ENCODE measurements around the gene LRRC8C.

GRCh38 chr1:89690595-89690994 lies 57.7 kb downstream of the LRRC8C start:
- TF ChIP-seq CREB1 (IDR thresholded peaks at IDR 0.05) (no peak), MAFK (IDR thresholded peaks at IDR 0.05; ENCODE audit: low read depth, low read length) (no peak), CTCF (IDR thresholded peaks at IDR 0.05; ENCODE audit: control extremely low read depth in 1 of 3, insufficient read depth in 1 of 3, low read depth in 1 of 3, low read length in 3 of 3) (no peak), EGR1 (IDR thresholded peaks at IDR 0.05; ENCODE audit: borderline replicate concordance, low read depth, low read length) (no peak), JUND (IDR thresholded peaks at IDR 0.05; ENCODE audit: low read length) (no peak), BACH1 (IDR thresholded peaks at IDR 0.05; ENCODE audit: low read length) (no peak), RXRA (IDR thresholded peaks at IDR 0.05; ENCODE audit: insufficient read depth, low read depth, low read length) (no peak), SP1 (IDR thresholded peaks at IDR 0.05; ENCODE audit: low read depth, low read length) (no peak), YY1 (IDR thresholded peaks at IDR 0.05; ENCODE audit: low read depth, low read length) (no peak), KDM5A (IDR thresholded peaks at IDR 0.05; ENCODE audit: low read length) (no peak)
- TF ChIP-seq, protein P1, sequence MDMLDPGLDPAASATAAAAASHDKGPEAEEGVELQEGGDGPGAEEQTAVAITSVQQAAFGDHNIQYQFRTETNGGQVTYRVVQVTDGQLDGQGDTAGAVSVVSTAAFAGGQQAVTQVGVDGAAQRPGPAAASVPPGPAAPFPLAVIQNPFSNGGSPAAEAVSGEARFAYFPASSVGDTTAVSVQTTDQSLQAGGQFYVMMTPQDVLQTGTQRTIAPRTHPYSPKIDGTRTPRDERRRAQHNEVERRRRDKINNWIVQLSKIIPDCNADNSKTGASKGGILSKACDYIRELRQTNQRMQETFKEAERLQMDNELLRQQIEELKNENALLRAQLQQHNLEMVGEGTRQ (IDR thresholded peaks at IDR 0.05; ENCODE audit: low read length), result no peak
- TF ChIP-seq, protein P2, sequence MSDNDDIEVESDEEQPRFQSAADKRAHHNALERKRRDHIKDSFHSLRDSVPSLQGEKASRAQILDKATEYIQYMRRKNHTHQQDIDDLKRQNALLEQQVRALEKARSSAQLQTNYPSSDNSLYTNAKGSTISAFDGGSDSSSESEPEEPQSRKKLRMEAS (IDR thresholded peaks at IDR 0.05), result no peak
- TF ChIP-seq, protein P3, sequence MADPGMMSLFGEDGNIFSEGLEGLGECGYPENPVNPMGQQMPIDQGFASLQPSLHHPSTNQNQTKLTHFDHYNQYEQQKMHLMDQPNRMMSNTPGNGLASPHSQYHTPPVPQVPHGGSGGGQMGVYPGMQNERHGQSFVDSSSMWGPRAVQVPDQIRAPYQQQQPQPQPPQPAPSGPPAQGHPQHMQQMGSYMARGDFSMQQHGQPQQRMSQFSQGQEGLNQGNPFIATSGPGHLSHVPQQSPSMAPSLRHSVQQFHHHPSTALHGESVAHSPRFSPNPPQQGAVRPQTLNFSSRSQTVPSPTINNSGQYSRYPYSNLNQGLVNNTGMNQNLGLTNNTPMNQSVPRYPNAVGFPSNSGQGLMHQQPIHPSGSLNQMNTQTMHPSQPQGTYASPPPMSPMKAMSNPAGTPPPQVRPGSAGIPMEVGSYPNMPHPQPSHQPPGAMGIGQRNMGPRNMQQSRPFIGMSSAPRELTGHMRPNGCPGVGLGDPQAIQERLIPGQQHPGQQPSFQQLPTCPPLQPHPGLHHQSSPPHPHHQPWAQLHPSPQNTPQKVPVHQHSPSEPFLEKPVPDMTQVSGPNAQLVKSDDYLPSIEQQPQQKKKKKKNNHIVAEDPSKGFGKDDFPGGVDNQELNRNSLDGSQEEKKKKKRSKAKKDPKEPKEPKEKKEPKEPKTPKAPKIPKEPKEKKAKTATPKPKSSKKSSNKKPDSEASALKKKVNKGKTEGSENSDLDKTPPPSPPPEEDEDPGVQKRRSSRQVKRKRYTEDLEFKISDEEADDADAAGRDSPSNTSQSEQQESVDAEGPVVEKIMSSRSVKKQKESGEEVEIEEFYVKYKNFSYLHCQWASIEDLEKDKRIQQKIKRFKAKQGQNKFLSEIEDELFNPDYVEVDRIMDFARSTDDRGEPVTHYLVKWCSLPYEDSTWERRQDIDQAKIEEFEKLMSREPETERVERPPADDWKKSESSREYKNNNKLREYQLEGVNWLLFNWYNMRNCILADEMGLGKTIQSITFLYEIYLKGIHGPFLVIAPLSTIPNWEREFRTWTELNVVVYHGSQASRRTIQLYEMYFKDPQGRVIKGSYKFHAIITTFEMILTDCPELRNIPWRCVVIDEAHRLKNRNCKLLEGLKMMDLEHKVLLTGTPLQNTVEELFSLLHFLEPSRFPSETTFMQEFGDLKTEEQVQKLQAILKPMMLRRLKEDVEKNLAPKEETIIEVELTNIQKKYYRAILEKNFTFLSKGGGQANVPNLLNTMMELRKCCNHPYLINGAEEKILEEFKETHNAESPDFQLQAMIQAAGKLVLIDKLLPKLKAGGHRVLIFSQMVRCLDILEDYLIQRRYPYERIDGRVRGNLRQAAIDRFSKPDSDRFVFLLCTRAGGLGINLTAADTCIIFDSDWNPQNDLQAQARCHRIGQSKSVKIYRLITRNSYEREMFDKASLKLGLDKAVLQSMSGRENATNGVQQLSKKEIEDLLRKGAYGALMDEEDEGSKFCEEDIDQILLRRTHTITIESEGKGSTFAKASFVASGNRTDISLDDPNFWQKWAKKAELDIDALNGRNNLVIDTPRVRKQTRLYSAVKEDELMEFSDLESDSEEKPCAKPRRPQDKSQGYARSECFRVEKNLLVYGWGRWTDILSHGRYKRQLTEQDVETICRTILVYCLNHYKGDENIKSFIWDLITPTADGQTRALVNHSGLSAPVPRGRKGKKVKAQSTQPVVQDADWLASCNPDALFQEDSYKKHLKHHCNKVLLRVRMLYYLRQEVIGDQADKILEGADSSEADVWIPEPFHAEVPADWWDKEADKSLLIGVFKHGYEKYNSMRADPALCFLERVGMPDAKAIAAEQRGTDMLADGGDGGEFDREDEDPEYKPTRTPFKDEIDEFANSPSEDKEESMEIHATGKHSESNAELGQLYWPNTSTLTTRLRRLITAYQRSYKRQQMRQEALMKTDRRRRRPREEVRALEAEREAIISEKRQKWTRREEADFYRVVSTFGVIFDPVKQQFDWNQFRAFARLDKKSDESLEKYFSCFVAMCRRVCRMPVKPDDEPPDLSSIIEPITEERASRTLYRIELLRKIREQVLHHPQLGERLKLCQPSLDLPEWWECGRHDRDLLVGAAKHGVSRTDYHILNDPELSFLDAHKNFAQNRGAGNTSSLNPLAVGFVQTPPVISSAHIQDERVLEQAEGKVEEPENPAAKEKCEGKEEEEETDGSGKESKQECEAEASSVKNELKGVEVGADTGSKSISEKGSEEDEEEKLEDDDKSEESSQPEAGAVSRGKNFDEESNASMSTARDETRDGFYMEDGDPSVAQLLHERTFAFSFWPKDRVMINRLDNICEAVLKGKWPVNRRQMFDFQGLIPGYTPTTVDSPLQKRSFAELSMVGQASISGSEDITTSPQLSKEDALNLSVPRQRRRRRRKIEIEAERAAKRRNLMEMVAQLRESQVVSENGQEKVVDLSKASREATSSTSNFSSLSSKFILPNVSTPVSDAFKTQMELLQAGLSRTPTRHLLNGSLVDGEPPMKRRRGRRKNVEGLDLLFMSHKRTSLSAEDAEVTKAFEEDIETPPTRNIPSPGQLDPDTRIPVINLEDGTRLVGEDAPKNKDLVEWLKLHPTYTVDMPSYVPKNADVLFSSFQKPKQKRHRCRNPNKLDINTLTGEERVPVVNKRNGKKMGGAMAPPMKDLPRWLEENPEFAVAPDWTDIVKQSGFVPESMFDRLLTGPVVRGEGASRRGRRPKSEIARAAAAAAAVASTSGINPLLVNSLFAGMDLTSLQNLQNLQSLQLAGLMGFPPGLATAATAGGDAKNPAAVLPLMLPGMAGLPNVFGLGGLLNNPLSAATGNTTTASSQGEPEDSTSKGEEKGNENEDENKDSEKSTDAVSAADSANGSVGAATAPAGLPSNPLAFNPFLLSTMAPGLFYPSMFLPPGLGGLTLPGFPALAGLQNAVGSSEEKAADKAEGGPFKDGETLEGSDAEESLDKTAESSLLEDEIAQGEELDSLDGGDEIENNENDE (IDR thresholded peaks at IDR 0.05; ENCODE audit: insufficient replicate concordance, low read length), result no peak
- TF ChIP-seq, protein P4, sequence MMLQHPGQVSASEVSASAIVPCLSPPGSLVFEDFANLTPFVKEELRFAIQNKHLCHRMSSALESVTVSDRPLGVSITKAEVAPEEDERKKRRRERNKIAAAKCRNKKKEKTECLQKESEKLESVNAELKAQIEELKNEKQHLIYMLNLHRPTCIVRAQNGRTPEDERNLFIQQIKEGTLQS (IDR thresholded peaks at IDR 0.05; ENCODE audit: insufficient read depth, low read depth, low read length), result no peak

Measured in H1 (cell line).